Keratinocyte (primary cell): ENCODE measurements around the gene CAP2. TPM values are rescaled to one million over a fixed set of nuclear protein-coding genes. Genes with fewer than 3 reads are reported as not detected.

Experiments
- DNase-seq: peaks from one replicate; pipeline ENCODE4 v3.0.0-alpha.2; 2011; ENCODE audit warnings: low read depth, missing footprints, low spot score
- FAIRE-seq: peaks from 2 replicates; lab custom pipeline; 2011; peaks lifted over from hg19 to GRCh38; lab: Jason Lieb, UNC
- H2AFZ ChIP-seq: 2 replicates; pipeline ENCODE4 v1.6.0; 2012; ENCODE audit warnings: low read length, control low read depth, inconsistent platforms; ENCODE audit not compliant: control insufficient read depth
- H3K27ac ChIP-seq: 2 replicates; pipeline ENCODE4 v1.5.1; 2011; ENCODE audit warnings: low read length; ENCODE audit not compliant: control insufficient read depth, insufficient read depth
- H3K27me3 ChIP-seq: 3 replicates; pipeline ENCODE4 v1.6.0; 2011; ENCODE audit warnings: low read length; ENCODE audit not compliant: control insufficient read depth, insufficient read depth; ENCODE audit errors: extremely low read depth
- H3K36me3 ChIP-seq, 2 experiments: 2 replicates in 1 of 2; 3 replicates in 1 of 2; pipeline ENCODE4 v1.5.1; 2011; ENCODE audit warnings: low read length in 2 of 2, mild to moderate bottlenecking in 1 of 2; ENCODE audit not compliant: control insufficient read depth in 2 of 2, insufficient read depth in 2 of 2; ENCODE audit errors: extremely low read depth in 1 of 2
- H3K4me1 ChIP-seq: 3 replicates; pipeline ENCODE4 v1.5.1; 2011; ENCODE audit warnings: low read length; ENCODE audit not compliant: control insufficient read depth, insufficient read depth; ENCODE audit errors: extremely low read depth
- H3K4me2 ChIP-seq: 3 replicates; pipeline ENCODE4 v1.6.0; 2011; ENCODE audit warnings: low read depth, low read length; ENCODE audit not compliant: control insufficient read depth, insufficient read depth; ENCODE audit errors: extremely low read depth
- H3K4me3 ChIP-seq, 3 experiments: fragments of 200-600 bp in 1 of 3; sonication (generic) in 1 of 3; 2 replicates in 2 of 3; 3 replicates in 1 of 3; pipeline ENCODE4 v1.5.1; 2011 to 2016; ENCODE audit warnings: low read length in 3 of 3, mild to moderate bottlenecking in 3 of 3, control low read depth in 2 of 3, inconsistent platforms in 1 of 3, low read depth in 1 of 3, mixed read lengths in 1 of 3, mixed run types in 1 of 3, moderate library complexity in 1 of 3; ENCODE audit not compliant: control insufficient read depth in 2 of 3, insufficient read depth in 2 of 3; ENCODE audit errors: extremely low read depth in 1 of 3
- H3K79me2 ChIP-seq: 2 replicates; pipeline ENCODE4 v1.6.0; 2012; ENCODE audit warnings: low read length; ENCODE audit not compliant: control insufficient read depth, insufficient read depth
- H3K9ac ChIP-seq: 3 replicates; pipeline ENCODE4 v1.6.0; 2011; ENCODE audit warnings: low read length; ENCODE audit not compliant: control insufficient read depth, insufficient read depth; ENCODE audit errors: extremely low read depth
- H3K9me1 ChIP-seq: 3 replicates; pipeline ENCODE4 v1.6.0; 2011; ENCODE audit warnings: low read length; ENCODE audit not compliant: control insufficient read depth, insufficient read depth; ENCODE audit errors: extremely low read depth
- H3K9me3 ChIP-seq: 2 replicates; pipeline ENCODE4 v1.5.1; 2012; ENCODE audit warnings: low read depth, low read length; ENCODE audit not compliant: control insufficient read depth
- H4K20me1 ChIP-seq: 3 replicates; pipeline ENCODE4 v1.6.0; 2011; ENCODE audit warnings: low read length; ENCODE audit not compliant: control insufficient read depth, insufficient read depth; ENCODE audit errors: extremely low read depth
- CTCF ChIP-seq, 3 experiments: IDR thresholded peaks in 1 of 3; conservative IDR thresholded peaks in 1 of 3; optimal IDR thresholded peaks in 1 of 3; 2 replicates in 2 of 3; 3 replicates in 1 of 3; pipeline versions ENCODE3 to v1.5.1; 2011; ENCODE audit warnings: low read length in 3 of 3, mild to moderate bottlenecking in 3 of 3, moderate library complexity in 2 of 3, control low read depth in 1 of 3, inconsistent platforms in 1 of 3; ENCODE audit not compliant: insufficient read depth in 2 of 3; ENCODE audit errors: extremely low read depth in 1 of 3
- EZH2 ChIP-seq: IDR thresholded peaks from one replicate; pipeline ENCODE4 v1.6.1; 2012; ENCODE audit warnings: inconsistent platforms, mild to moderate bottlenecking, low read length, moderate library complexity
- dilution Hi-C: fragments of 300-500 bp; cut with MboI; formaldehyde crosslinking; loops from one replicate; pipeline ENCODE4 v1.7.0; 2020; ENCODE audit warnings: low sequenced_read_pairs; ENCODE audit not compliant: extremely low pct_ligation_motif_present
- polyA plus RNA-seq, 5 experiments: library from polyadenylated mRNA; depleted of rRNA in 3 of 5; stranded (reverse) in 3 of 5; stranded (forward) in 1 of 5; unstranded in 1 of 5; fragments of >200 nt; gene quantifications; 1 replicate in 1 of 5; 2 replicates in 3 of 5; 3 replicates in 1 of 5; pipeline versions ENCODE4 v1.2.1 to v1.2.3, GENCODE V29; 2011 to 2012; ENCODE audit warnings: missing spikeins in 2 of 5, low read depth in 1 of 5, low replicate concordance in 1 of 5

The CAP2 gene
- polyA plus RNA-seq, 1 donor (not counting 4 experiments of a cell fraction or from before 2014, with no cell fraction given) = 12.1 TPM

- Histone ChIP-seq H3K9me1 (no peaks in the 10 kb centered on the region), H3K4me1 (no peaks in the 10 kb centered on the region), H3K9ac (no peak overlapping the region), H2AFZ (no peak overlapping the region), H3K4me3 (no peak overlapping the region), H3K9me3 (no peaks in the 10 kb centered on the region), H3K27me3 (no peaks in the 10 kb centered on the region), H4K20me1 (no peaks in the 10 kb centered on the region), H3K27ac (no peak overlapping the region), H3K4me2 (no peak overlapping the region), H3K79me2 (no peaks in the 10 kb centered on the region), H3K36me3 (peaks cover 5% of the 10 kb centered on the region in 2 experiments)
- DNase-seq (no peak), FAIRE-seq (no peak)
- dilution Hi-C loops = no loop called here
- TF ChIP-seq CTCF (optimal IDR thresholded peaks at IDR 0.05 in 1 of 3, IDR thresholded peaks at IDR 0.05 in 1 of 3, conservative IDR thresholded peaks at IDR 0.05 in 1 of 3; ENCODE audit: extremely low read depth in 1 of 3, insufficient read depth in 2 of 3, low read length in 3 of 3) = no peak
- TF ChIP-seq EZH2 = no peak
Measured at GRCh38 chr6:17486680-17487079, 93.3 kb downstream of the CAP2 start.

GRCh38 chr6:17490724-17491123 lies 97.3 kb downstream of the CAP2 start:
- Histone ChIP-seq H3K4me2 (no peak overlapping the region), H4K20me1 (no peaks in the 10 kb centered on the region), H3K36me3 (peaks cover 2 to 5% of the 10 kb centered on the region in 2 experiments), H3K4me1 (no peaks in the 10 kb centered on the region), H3K27me3 (no peaks in the 10 kb centered on the region), H3K9me3 (no peaks in the 10 kb centered on the region), H3K27ac (no peak overlapping the region), H3K4me3 (no peak overlapping the region), H3K79me2 (no peaks in the 10 kb centered on the region), H2AFZ (no peak overlapping the region), H3K9me1 (no peaks in the 10 kb centered on the region), H3K9ac (no peak overlapping the region)
- TF ChIP-seq CTCF (optimal IDR thresholded peaks at IDR 0.05 in 1 of 3, IDR thresholded peaks at IDR 0.05 in 1 of 3, conservative IDR thresholded peaks at IDR 0.05 in 1 of 3; ENCODE audit: extremely low read depth in 1 of 3, insufficient read depth in 2 of 3, low read length in 3 of 3) (no peak), EZH2 (no peak)
- FAIRE-seq = no peak
- dilution Hi-C loops = no loop called here
- no peak for DNase-seq
